H1 (cell line): Measurements from ENCODE around the gene CREB3. TPM values are rescaled to one million over a fixed set of nuclear protein-coding genes. Genes with fewer than 3 reads are reported as not detected.

Experiments used
- CBX5 ChIP-seq: fragments of 300-800, 300-1000 bp; sonication (generic); IDR thresholded peaks from 2 replicates; pipeline ENCODE4 v1.7.1; 2016; ENCODE audit warnings: antibody characterized with exemption, low read length, low read depth
- HDAC2 ChIP-seq, 2 experiments: fragments of 300-600 bp in 1 of 2; sonication (generic) in 1 of 2; IDR thresholded peaks; 2 replicates each; pipeline ENCODE4 v1.6.1; 2011 to 2012; ENCODE audit warnings: low read depth in 2 of 2, low read length in 2 of 2, mild to moderate bottlenecking in 2 of 2, moderate library complexity in 2 of 2, borderline replicate concordance in 1 of 2, inconsistent platforms in 1 of 2
- JUN ChIP-seq: IDR thresholded peaks from 2 replicates; pipeline ENCODE4 v1.6.1; 2011; ENCODE audit warnings: low read depth, mild to moderate bottlenecking, improper control_type of control experiment, low read length
- NANOG ChIP-seq: IDR thresholded peaks from 2 replicates; pipeline ENCODE4 v1.6.1; 2011; ENCODE audit warnings: low read length, low read depth, mild to moderate bottlenecking, inconsistent platforms; ENCODE audit not compliant: insufficient read depth, poor library complexity, severe bottlenecking
- RFX5 ChIP-seq: IDR thresholded peaks from 2 replicates; pipeline ENCODE4 v1.6.1; 2011; ENCODE audit warnings: low read depth, low read length, improper control_type of control experiment, borderline replicate concordance
- SIN3A ChIP-seq, 2 experiments: IDR thresholded peaks in 1 of 2; conservative IDR thresholded peaks in 1 of 2; 2 replicates each; pipeline ENCODE4 v1.6.1; 2011 to 2012; ENCODE audit warnings: low read length in 2 of 2, improper control_type of control experiment in 1 of 2, low read depth in 1 of 2, mild to moderate bottlenecking in 1 of 2
- SIRT6 ChIP-seq: IDR thresholded peaks from one replicate; pipeline ENCODE4 v1.7.1; 2012; ENCODE audit warnings: low read length, inconsistent platforms
- SRF ChIP-seq: IDR thresholded peaks from 2 replicates; pipeline ENCODE4 v1.6.1; 2011; ENCODE audit warnings: mild to moderate bottlenecking, low read depth, low read length, moderate library complexity
- TAF7 ChIP-seq: optimal IDR thresholded peaks from 2 replicates; pipeline ENCODE3; 2011; ENCODE audit warnings: low read depth, mild to moderate bottlenecking, inconsistent platforms, low read length, moderate library complexity, borderline replicate concordance
- TBP ChIP-seq: IDR thresholded peaks from 2 replicates; pipeline ENCODE4 v1.6.1; 2011; ENCODE audit warnings: low read depth, low read length, improper control_type of control experiment
- polyA plus RNA-seq, 7 experiments: library from polyadenylated mRNA; depleted of rRNA in 3 of 7; stranded (reverse) in 5 of 7; unstranded in 2 of 7; fragments of >200 nt in 5 of 7; fragments of 200-250 nt in 2 of 7; gene quantifications; 1 replicate in 5 of 7; 2 replicates in 1 of 7; 4 replicates in 1 of 7; pipeline versions ENCODE4 v1.2.1 to v1.2.3, GENCODE V29; 2011 to 2013; ENCODE audit warnings: missing spikeins in 2 of 7, mixed read lengths in 2 of 7
- total RNA-seq: library from RNA; stranded (reverse); fragmentation: NEBNext Ultra II Directional; extraction: Animal tissue kit (Norgen Biotek cat#: 25700); gene quantifications from 2 replicates; pipeline ENCODE4 v1.2.1, GENCODE V29; 2021
- TF ChIP-seq, protein P1 (sequence below): fragments of 300-600 bp; sonication (generic); IDR thresholded peaks from 2 replicates; pipeline ENCODE4 v1.7.1; 2012; ENCODE audit warnings: low read length, moderate library complexity, mild to moderate bottlenecking, inconsistent platforms; ENCODE audit not compliant: insufficient replicate concordance

Gene CREB3
- total and polyA plus RNA-seq, 2 of the 8 experiments (the other 6 are each of a cell fraction or from before 2014, with no cell fraction given): 24.4 to 25.7 TPM

DNA sequence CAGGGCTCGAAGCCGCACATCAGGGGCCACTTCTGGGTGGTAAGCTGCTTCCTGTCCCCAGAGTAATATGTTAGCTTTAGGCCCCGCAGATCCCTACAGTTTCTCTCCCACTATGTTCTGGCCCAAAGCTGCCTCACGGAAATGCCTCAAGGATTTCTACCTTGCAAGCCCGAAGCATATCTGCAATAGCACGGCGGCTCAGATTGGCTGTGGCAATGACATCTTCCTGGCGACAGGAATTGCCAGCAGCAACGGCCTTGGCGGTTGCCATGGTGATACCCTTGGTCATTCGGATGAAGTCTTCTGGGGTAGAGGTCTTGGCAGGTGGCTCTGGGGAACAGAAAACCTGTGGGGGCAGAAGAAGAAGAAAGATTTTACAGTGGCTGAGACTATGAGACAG, 32.4 kb upstream of the CREB3 start (continued):
- TF ChIP-seq, protein P1, sequence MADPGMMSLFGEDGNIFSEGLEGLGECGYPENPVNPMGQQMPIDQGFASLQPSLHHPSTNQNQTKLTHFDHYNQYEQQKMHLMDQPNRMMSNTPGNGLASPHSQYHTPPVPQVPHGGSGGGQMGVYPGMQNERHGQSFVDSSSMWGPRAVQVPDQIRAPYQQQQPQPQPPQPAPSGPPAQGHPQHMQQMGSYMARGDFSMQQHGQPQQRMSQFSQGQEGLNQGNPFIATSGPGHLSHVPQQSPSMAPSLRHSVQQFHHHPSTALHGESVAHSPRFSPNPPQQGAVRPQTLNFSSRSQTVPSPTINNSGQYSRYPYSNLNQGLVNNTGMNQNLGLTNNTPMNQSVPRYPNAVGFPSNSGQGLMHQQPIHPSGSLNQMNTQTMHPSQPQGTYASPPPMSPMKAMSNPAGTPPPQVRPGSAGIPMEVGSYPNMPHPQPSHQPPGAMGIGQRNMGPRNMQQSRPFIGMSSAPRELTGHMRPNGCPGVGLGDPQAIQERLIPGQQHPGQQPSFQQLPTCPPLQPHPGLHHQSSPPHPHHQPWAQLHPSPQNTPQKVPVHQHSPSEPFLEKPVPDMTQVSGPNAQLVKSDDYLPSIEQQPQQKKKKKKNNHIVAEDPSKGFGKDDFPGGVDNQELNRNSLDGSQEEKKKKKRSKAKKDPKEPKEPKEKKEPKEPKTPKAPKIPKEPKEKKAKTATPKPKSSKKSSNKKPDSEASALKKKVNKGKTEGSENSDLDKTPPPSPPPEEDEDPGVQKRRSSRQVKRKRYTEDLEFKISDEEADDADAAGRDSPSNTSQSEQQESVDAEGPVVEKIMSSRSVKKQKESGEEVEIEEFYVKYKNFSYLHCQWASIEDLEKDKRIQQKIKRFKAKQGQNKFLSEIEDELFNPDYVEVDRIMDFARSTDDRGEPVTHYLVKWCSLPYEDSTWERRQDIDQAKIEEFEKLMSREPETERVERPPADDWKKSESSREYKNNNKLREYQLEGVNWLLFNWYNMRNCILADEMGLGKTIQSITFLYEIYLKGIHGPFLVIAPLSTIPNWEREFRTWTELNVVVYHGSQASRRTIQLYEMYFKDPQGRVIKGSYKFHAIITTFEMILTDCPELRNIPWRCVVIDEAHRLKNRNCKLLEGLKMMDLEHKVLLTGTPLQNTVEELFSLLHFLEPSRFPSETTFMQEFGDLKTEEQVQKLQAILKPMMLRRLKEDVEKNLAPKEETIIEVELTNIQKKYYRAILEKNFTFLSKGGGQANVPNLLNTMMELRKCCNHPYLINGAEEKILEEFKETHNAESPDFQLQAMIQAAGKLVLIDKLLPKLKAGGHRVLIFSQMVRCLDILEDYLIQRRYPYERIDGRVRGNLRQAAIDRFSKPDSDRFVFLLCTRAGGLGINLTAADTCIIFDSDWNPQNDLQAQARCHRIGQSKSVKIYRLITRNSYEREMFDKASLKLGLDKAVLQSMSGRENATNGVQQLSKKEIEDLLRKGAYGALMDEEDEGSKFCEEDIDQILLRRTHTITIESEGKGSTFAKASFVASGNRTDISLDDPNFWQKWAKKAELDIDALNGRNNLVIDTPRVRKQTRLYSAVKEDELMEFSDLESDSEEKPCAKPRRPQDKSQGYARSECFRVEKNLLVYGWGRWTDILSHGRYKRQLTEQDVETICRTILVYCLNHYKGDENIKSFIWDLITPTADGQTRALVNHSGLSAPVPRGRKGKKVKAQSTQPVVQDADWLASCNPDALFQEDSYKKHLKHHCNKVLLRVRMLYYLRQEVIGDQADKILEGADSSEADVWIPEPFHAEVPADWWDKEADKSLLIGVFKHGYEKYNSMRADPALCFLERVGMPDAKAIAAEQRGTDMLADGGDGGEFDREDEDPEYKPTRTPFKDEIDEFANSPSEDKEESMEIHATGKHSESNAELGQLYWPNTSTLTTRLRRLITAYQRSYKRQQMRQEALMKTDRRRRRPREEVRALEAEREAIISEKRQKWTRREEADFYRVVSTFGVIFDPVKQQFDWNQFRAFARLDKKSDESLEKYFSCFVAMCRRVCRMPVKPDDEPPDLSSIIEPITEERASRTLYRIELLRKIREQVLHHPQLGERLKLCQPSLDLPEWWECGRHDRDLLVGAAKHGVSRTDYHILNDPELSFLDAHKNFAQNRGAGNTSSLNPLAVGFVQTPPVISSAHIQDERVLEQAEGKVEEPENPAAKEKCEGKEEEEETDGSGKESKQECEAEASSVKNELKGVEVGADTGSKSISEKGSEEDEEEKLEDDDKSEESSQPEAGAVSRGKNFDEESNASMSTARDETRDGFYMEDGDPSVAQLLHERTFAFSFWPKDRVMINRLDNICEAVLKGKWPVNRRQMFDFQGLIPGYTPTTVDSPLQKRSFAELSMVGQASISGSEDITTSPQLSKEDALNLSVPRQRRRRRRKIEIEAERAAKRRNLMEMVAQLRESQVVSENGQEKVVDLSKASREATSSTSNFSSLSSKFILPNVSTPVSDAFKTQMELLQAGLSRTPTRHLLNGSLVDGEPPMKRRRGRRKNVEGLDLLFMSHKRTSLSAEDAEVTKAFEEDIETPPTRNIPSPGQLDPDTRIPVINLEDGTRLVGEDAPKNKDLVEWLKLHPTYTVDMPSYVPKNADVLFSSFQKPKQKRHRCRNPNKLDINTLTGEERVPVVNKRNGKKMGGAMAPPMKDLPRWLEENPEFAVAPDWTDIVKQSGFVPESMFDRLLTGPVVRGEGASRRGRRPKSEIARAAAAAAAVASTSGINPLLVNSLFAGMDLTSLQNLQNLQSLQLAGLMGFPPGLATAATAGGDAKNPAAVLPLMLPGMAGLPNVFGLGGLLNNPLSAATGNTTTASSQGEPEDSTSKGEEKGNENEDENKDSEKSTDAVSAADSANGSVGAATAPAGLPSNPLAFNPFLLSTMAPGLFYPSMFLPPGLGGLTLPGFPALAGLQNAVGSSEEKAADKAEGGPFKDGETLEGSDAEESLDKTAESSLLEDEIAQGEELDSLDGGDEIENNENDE: no peak
- TF ChIP-seq HDAC2 (IDR thresholded peaks at IDR 0.05; ENCODE audit: borderline replicate concordance in 1 of 2, low read depth in 2 of 2, low read length in 2 of 2): no peak
- TF ChIP-seq JUN: no peak
- TF ChIP-seq SIRT6: no peak
- no peak for TF ChIP-seq TAF7
- TF ChIP-seq RFX5: no peak
- TF ChIP-seq NANOG: no peak
- TF ChIP-seq CBX5: no peak
- TF ChIP-seq TBP: no peak
- no peak for TF ChIP-seq SIN3A (conservative IDR thresholded peaks at IDR 0.05 in 1 of 2, IDR thresholded peaks at IDR 0.05 in 1 of 2; ENCODE audit: low read depth in 1 of 2, low read length in 2 of 2)
- TF ChIP-seq SRF: no peak
